NCI-H460 (cell line): Measurements from ENCODE around the gene REXO1. TPM values are rescaled to one million over a fixed set of nuclear protein-coding genes. Genes with fewer than 3 reads are reported as not detected.

Experiments
- DNase-seq: peaks from one replicate; pipeline ENCODE4 v3.0.0-alpha.2; 2016; ENCODE audit warnings: low read depth; ENCODE audit errors: extremely low read depth
- total RNA-seq: library from RNA; depleted of rRNA; stranded (reverse); fragments of >200 nt; shearing (Covaris generic); gene quantifications from 2 replicates; pipeline ENCODE4 v1.2.3, GENCODE V29; 2014

Gene REXO1
- total RNA-seq, 1 experiment from 2014 or later: 6.6 TPM

DNA sequence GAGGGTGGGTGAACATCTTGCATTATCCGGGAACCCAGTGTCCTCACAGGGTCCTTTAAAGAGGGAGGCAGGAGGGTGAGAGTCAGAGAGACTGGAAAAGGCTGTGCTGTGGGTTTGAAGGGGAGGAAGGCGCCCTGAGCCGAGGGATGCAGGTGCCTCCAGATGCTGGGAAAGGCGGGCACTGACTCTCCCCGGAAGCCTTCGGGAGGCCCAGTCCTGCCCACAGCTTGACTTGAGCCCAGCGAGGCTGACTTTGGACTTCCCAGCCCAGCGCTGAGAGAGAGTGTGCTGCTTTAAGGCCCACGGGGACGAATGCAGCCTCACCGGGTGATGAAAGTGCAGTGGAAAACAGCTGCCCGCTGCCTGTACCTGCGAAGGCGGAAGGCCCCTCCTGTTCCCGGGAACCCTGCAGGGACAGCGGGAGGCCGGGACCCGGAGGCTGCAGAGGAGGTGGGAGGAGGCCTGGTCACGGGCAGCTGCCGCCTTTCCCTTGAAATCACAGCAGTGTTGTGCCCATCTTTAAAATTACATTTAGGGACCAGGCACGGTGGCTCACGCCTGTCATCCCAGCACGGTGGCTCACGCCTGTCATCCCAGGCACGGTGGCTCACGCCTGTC is 16.1 kb downstream of the REXO1 start:
- DNase-seq: no peak

GRCh38 chr19:1830978-1831377 is 17.3 kb downstream of the REXO1 start:
- DNase-seq: no peak

GRCh38 chr19:1830568-1830967 is 17.7 kb downstream of the REXO1 start:
- no peak for DNase-seq

DNA sequence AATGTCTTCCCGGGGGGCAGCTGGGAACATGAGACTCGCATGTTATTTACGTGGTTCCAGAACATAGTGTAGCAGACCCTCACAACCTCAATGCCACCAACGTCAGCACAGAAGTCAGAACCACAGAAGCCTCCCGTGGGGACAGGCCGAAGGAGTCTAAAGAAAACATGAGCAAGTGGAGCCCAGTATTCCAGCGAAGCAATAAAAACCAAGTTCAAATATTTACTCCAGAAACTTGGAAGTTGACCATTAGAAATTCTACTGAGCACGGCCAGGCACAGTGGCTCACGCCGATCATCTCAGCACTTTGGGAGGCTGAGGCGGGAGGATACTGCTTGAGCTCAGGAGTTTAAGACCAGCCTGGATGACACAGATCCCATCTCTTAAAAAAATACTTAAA is 18.3 kb downstream of the REXO1 start:
- no peak for DNase-seq

DNA sequence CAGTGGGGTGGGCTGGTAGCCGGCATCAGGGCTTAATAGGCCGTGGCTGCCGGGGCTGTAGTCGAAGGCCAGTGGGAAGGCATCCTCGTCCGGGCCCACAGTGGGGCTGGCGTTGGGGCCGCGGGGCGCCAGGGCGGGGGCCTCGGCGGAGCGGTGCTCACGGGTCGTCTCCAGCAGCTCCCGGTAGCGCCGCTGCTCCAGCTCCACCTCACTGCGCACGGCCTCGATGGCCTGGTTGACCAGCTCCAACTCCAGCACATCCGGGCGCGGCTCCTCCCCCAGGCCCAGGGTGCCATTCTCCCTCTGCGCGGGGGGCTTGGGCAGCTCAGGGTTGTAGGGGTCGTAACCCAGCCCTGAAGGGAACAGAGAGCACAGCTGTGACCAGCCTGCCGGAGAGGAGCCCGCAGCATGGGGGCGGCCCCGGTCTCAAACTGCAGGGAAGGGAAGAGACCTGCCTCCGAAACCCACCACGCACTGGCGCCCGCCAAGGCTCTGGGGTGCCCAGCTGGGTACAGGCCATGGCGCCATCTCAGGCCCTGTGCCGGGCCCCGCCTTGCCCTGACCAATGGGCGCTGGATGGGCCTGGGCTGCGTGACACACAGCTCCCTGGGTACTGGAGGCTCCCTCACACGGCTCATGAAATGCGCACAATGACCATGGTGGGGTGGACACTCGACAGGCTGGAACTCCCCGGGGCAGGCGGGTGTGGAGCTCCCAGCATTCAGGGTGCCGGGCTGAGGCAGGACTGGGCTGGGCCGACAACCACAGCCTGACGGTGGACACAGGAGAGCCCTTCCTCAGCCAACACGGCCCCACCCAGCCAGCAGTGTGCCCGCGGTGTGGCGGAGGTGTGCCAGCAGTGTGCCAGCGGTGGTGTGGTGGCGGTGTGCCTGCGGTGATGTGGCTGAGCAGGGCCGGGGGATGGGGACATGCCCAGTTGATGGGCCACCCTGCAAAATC is 19.7 kb downstream of the REXO1 start:
- no peak for DNase-seq

- DNase-seq: no peak
Observed at GRCh38 chr19:1827566-1828278, 20.6 kb downstream of the REXO1 start.

GRCh38 chr19:1826557-1827521 is 21.4 kb downstream of the REXO1 start:
- no peak for DNase-seq

DNA sequence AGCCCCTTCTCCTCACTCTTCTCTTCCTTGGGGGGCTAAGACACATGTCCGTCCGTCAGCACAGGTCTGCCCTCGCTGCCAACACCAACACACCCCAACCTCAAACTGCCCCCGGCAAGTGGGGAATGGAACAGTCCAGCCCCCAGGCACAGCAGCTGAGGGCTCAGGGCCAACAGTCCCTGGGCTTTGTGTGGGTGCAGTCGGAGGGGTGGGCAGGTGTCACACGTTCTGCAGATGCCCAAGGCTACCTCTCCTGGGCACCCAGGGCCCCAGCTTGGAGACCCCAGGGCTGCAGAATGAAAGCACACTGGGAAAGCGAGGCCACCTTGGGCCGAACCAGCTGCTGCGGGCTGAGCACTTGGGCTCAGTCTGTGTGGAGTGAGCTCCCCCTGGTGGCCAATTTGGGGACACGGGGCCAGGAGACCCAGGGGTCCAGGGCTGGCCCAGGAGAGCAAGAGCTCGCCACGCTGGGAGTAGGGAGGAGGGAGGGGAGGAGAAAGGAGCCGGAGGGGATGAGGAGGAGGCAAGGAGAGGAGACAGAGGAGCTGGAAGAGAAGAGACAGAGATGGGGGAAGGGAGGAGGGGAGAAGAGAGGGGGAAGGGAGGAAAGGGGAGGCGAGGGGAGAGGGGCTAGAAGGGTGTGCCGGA is 22.2 kb downstream of the REXO1 start:
- peak; percentile 64 for DNase-seq

- DNase-seq: no peak
Observed at GRCh38 chr19:1824252-1824622, 24.0 kb downstream of the REXO1 start.

DNA sequence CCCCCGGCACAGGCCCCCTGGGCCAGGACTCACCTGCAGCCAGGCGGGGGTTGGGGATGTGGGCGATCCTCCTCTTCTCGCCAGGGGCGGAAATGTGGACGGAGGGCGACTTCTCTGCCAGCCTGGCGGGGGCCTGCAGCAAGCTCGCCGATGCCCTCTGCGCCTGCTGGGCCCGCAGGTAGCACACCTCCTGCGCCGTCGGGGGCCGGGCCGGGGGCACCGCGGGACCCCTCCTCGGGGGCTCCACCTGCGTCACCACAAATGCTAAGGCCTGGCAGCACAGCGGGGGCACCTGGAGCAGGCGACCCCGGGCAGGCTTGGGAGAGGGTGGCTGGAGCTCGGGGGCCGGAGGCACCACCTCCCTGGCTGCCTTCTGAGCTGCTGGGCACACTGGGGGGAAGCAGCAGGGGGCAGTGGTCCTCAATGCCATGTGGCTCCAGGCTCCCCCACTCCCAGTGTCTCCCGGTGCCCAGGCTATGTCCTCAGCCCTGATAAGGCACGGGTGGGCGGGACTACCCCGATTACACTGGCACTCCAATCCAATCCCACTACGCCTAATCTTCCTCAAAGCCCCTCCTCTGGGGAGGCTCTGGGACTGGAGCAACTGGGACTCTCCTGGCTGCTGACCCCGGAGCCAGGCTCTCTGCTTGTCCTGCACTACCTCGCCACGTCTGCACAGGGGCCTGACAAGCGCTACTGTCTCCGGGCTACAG is 24.6 kb downstream of the REXO1 start:
- no peak for DNase-seq

GRCh38 chr19:1823020-1823419 is 25.3 kb downstream of the REXO1 start:
- DNase-seq: no peak

DNA sequence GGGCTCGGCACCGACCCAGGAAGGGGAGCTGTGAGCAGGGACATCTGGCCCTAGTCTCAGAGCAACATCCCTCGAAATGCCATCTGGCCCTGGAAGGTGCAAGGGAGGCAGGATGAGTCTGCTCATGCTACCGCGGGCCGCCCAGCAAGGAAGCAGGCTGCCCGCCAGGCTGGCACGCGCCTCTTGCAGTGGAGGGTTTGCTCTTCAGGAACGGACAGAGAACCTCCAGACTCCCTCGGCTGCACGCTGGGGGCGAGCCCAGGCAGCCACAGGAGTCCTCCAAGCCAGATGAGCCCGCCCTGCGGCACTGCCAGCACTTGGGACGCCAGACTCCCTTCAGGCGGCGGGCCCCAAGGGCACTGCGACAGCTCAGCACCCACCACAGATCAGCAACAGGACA is 26.1 kb downstream of the REXO1 start:
- no peak for DNase-seq

DNA sequence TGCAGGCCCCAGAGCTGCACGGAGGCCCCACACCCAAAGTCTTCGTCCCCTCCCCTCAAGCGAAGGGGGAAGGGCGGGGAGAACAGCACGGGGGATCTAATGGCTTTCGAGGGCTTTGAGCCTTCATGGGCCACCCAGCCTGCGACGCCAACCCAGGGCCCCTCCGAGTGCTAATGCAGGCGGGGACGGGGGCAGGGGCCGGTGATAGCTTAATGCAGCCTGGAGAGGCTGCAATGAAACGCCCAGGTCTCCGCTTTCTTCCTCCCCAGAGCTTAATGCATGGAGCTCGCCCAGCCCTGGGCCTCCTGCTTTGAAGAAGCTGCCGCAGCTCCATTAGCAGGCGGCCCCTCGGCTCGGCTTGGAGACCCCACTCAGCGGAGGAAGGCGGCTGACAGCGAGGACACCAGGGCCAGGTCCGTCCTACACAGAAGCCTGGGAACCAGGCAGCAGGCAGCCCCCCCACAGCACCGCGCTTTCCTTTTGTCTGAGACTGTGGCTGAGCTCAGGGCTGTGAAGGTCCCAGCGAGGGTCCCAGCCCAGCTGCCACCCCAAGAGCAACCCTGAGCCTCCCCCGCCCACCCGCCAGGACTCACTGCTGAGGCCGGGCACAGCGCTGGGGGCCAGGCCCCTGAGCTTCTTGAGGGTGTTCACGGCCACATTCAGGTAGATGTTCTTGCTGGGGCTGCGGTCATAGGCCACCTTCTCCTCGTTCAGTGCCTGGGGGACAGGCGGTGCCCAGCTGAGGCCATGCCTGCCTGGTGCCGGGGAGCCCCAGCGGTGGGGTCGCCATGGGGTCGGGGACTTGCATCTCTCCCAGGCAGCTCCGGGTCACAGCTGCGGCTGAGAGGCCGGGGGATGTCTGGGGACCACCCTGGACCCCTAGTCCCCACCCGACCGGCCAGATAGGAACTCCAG is 28.7 kb downstream of the REXO1 start:
- no peak for DNase-seq

GRCh38 chr19:1818549-1819195 is 29.6 kb downstream of the REXO1 start:
- no peak for DNase-seq

DNA sequence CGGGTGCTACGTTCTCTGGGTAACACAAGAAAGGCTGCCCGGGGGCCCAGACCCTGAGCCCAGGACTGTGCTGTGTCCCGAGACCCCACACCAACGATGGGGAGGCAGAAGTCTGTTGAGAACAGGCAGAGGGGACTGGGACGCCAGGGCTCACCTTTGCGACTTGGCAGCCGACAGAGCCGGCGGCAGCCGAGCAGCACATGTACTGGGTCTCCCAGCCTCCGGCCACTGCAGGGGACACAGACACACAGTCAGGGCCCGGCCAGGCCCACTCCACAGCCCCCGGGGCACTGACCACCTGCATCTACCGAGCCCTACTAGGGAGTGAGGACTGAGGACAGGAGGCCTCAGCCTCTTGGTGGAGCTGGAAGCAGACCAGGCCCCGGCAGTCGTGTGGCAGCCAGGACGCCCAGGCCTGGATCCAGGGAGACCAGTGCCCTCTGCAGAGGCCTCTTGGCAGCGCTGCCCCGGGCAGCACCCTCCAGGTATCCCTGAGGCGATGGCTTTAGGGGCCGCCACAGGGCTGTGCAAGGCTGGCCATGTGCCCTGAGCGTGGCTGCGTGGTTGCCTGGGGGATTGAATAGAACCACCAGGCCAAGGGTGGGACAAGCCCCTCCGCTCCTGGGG is 30.6 kb downstream of the REXO1 start:
- no peak for DNase-seq

DNA sequence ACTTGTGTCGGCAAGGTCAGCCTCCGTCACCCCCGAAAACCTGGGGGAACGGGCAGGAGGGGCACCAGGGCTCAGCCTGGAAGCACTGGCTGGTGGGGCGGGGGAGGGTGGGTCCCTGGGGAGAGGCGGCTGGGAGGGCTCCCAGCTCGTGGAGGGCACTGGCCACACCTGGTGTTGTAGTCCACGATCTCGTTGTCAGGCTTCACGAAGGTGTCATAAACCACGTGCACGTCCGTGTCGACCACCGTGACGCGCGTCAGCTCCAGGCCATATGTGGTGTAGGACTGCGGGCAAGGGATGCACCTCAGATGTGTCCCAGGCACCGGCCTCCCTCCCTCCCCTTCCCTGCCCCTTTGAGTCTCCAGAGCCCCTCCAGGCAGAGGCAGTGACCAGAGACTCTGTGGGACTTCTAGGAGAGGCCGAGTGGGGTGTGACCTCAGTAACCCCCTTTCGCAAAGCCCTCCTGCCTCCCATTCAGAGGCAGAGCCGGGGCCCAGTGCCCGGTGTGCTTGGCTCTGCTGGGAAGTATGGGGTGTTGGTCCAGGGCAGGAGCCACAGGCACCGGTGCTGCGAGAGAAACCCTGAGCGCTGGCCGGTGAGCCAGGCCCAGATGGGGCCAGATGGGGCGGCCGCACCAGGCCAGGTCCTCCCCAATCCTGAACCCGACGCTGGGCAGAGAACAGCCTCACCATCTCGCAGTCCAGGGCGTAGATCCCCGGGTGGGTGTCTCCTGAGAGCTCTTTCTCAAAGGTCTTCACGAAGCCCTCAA is 31.6 kb downstream of the REXO1 start:
- DNase-seq: no peak
